Measurements from ENCODE around the gene DCAF15.
A peak's percentile ranks its signal among the peaks of the same experiment; 100 is the strongest.

The DCAF15 gene

DNA sequence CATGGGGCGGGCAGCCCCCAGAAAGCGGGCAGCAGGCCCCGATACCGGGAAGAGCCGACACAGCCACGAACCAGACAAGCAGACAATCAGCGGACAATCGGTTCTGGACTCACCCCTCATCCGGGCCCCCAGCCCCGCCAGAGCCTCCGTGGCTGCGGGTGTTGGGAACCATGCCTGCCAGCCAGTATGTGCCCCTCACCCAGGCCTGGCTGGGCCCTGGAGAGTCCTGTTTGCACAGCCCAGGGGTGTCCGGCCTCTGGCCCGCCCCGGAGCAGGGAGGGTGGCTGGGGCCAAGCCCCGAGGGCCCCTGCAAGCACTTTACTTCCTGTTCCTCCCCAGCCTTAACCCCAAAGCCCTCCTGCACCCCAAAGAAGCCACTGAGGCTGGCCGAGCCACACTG lies 21.9 kb upstream of the DCAF15 start:
- no peak for DNase-seq (ENCODE audit: low read depth)
- no peak overlapping the region for H3K4me3 ChIP-seq (ENCODE audit: low read length)
- TF ChIP-seq, protein P1, sequence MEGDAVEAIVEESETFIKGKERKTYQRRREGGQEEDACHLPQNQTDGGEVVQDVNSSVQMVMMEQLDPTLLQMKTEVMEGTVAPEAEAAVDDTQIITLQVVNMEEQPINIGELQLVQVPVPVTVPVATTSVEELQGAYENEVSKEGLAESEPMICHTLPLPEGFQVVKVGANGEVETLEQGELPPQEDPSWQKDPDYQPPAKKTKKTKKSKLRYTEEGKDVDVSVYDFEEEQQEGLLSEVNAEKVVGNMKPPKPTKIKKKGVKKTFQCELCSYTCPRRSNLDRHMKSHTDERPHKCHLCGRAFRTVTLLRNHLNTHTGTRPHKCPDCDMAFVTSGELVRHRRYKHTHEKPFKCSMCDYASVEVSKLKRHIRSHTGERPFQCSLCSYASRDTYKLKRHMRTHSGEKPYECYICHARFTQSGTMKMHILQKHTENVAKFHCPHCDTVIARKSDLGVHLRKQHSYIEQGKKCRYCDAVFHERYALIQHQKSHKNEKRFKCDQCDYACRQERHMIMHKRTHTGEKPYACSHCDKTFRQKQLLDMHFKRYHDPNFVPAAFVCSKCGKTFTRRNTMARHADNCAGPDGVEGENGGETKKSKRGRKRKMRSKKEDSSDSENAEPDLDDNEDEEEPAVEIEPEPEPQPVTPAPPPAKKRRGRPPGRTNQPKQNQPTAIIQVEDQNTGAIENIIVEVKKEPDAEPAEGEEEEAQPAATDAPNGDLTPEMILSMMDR (conservative IDR thresholded peaks at IDR 0.05; ENCODE audit: low read length): no peak

DNA sequence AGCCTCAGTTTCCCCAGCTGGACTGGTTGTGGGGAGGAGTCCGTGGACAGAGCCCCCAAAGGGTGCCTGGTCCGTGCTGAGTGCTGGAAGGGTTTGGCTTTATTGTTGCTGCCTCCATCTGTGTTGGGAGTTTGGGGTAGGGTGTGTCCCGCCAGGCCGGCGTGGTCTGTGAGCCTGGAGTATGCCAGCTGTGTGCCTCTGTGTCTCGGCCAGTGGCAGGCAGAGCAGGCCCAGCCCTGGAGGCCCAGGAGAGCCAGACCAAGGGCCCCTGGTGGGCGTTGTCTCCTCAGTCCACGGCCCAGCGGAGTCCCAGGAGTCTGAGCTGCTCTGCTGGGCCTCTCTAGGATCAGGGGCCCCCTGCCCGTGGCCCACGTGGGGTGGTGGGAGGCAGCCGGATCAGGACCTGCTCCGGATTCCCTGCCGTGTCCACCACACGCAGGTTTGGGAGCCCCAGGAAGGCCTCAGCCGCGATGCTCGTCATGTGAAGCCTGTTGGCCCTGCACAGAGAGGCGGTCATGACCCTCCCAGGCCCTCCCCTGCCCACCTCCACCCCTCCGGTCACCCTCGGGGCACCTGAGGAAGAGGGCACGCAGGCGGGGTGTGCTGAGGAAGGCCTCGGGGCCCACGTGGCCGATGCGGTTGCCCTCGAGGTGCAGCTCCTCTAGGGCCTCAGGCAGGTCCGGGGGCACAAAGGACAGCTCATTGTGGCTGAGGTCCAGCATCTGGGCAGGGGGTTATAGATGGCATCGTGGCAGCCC lies 20.7 kb upstream of the DCAF15 start:
- no peak overlapping the region for H3K4me3 ChIP-seq (ENCODE audit: low read length)
- no peak for DNase-seq (ENCODE audit: low read depth)
- TF ChIP-seq, protein P1 (conservative IDR thresholded peaks at IDR 0.05; ENCODE audit: low read length): no peak

DNA sequence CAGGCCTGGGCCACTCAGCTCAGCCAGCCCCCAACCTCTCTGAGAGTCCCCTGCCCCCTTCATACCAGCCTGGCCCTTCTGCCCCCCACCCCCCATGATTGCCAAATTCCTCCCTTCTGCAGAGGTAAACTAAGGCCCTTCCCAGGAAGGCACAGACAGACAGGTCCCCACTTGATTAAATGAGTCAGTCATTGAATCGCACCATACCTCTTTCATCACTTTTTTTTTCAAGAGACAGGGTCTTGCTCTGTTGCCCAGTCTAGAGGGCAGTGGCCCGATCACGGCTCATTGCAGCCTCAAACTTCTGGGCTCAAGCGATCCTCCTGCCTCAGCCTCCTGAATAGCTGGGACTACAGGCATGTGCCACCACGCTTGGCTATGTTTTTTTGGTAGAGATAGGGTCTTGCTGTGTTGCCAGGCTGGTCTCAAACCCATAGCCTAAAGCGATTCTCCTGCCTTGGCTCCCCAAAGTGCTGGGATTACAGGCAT lies 20.1 kb upstream of the DCAF15 start:
- H3K4me3 ChIP-seq (ENCODE audit: low read length): no peak overlapping the region
- DNase-seq (ENCODE audit: low read depth): no peak
- TF ChIP-seq, protein P1 (conservative IDR thresholded peaks at IDR 0.05; ENCODE audit: low read length): no peak

- TF ChIP-seq, protein P1 (conservative IDR thresholded peaks at IDR 0.05; ENCODE audit: low read length): no peak
- no peak overlapping the region for H3K4me3 ChIP-seq (ENCODE audit: low read length)
- no peak for DNase-seq (ENCODE audit: low read depth)
Observed at GRCh38 chr19:13932911-13933393, 19.4 kb upstream of the DCAF15 start.

- no peak overlapping the region for H3K4me3 ChIP-seq (ENCODE audit: low read length)
- TF ChIP-seq, protein P1 (conservative IDR thresholded peaks at IDR 0.05; ENCODE audit: low read length): no peak
- no peak for DNase-seq (ENCODE audit: low read depth)
Observed at GRCh38 chr19:13934785-13935109, 17.6 kb upstream of the DCAF15 start.

DNA sequence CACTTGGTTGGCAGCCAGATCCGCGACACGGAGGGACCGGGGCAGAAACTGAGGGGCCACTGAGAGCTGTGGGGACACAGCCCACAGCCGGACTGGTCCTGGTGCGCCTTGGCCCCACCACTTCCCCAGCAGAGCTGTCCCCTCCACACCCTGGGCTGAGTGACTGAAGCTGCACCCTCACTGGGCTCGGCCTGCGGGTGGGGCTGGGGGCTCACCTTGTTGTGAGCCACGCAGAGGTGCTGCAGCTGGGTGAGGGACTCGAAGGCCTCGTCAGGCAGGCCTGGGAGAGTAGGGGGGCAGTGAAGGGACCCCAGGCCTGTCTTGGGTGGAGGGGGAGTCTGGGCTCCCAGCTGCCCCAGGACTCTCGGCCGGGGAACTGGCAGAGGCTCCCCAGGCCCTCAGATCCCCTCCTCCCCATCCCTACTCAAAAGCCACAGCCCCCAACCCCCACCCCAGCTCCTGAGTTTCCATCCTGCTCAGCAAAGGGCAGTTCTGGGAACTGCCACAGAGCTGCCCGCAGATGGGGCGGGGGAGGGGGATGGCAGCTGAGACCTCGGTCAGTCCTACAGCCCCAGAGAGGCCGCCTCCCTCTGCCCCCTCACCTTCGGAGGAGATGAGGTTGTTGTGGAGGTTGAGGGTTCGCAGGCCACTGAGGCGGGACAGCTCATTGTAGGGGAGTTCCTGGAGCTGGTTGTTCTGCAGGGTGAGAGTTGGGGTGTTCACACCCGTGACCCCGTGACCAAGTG lies 16.4 kb upstream of the DCAF15 start:
- H3K4me3 ChIP-seq (ENCODE audit: low read length): peak overlapping the region; percentile 12; the same call in 1 of the 2 replicates
- TF ChIP-seq, protein P1 (conservative IDR thresholded peaks at IDR 0.05; ENCODE audit: low read length): no peak
- no peak for DNase-seq (ENCODE audit: low read depth)
